ENCODE data around the gene SH3BGRL2.

GRCh38 chr6:79708095-79708791 is 77.1 kb downstream of the SH3BGRL2 start:
- TF ChIP-seq CTCF (IDR thresholded peaks at IDR 0.05) (no peak), POLR2AphosphoS5 (IDR thresholded peaks at IDR 0.05) (no peak), POLR2A (IDR thresholded peaks at IDR 0.05) (no peak)

Measured in prostate gland (tissue), 2 donors.